Heart left ventricle (tissue), 13 donors: ENCODE results near the gene SLC9B2.

ENCODE experiments used
- CTCF ChIP-seq, 12 donors: fragments of 200-600 bp; sonication (generic) in 4 of 12; IDR thresholded peaks; one replicate each; pipeline versions ENCODE4 v1.5.0 to v1.8.0; 2018 to 2022; ENCODE audit warnings: antibody characterized with exemption in 12 of 12, mild to moderate bottlenecking in 5 of 12
- POLR2A ChIP-seq, 2 donors: fragments of 450-650 bp; IDR thresholded peaks; one replicate each; pipeline ENCODE4 v1.6.1; 2017; ENCODE audit warnings: antibody characterized with exemption in 2 of 2, mild to moderate bottlenecking in 2 of 2, moderate library complexity in 2 of 2
- donor health status: ischemic (EF 13 %, LVEDD 7.1; RV severe dilation, severe dysfunction).
- donor health status: DM: no; HTN: yes; CAD: no.
- donor health status: DM: no; HTN: no; CAD: no.
- donor health status: ischemic (EF 25% LVEDD 6.9; RV normal size, moderate dysfunction).
- donor health status: ischemic (EF 25% LVEDD 5.7; RV mildly dilated, moderate dysfunction).
- donor health status: ischemic (EF 35%, LVEDD 5.7; RV mildly dilated, moderate dysfunction).
- donor health status: nonischemic (EF 11% LVEDD 7.7; RV severe dilation, severe dysfunction).
- donor health status: DM: yes; HTN: yes; CAD: no.
- donor health status: PGD.
- donor health status: ischemic (EF 29% LVEDD 5.4; RV normal size, mild dysfunction).
- donor health status: nonischemic (EF 23%, LVEDD 6.1; RV moderate dilation, normal function).

- TF ChIP-seq CTCF (IDR thresholded peaks at IDR 0.05) (no peak), POLR2A (IDR thresholded peaks at IDR 0.05) (no peak)
Measured at GRCh38 chr4:103011378-103012025, 65.1 kb downstream of the SLC9B2 start.
